SKM-1 treated with dmso at 0.1 percent for 144 hours (cell line): ENCODE data around the gene PTPN2.
A peak's percentile ranks its signal among the peaks of the same experiment; 100 is the strongest.
"Not testable (repeated sequence)": the region's sequence is repeated elsewhere in the genome, so short reads cannot be mapped to it uniquely, and the experiment has no call there.

Source experiments
- DNase-seq: peaks from one replicate; lab custom pipeline; 2025; ENCODE audit not compliant: unreplicated experiment; lab: John Stamatoyannopoulos, UW

PTPN2 gene

DNA sequence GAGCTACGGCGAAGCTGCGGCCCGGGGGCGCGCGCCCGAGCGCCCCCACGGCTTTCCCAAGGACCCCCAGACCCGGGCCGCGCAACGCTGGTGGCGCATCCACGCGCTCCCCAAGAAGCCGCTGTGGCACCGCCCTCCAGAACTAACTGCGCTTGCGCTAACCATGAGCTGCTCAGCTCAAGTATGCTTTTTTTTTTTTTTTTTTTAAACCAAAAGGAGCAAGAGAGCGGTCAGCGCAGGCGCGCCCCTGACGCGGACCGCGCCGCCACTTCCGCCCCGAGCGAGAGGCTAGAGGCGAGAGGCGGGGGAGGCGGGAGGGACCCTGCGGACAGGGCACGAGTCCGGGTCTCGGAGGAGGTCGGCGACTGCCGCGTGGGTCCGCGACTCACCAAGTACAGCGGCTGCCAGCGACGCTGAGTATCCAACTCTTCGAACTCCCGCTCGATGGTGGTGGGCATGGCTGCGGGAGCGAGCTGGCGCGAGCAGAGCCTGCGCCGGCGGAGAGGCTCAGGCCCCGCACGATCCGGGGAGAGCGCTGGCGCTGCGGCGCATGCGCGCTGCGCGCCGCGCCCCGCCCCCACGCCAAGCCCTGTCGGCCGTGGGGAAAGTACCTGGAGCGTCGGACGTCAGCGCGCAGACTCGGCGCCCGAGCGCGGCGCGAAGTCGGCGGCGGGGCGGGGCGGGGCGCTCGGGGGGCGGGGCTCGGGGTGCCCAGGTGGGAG, at the start of gene PTPN2:
TSS of gene PTPN2 (minus strand) at position 554 of the 722 bp plus-strand sequence. CDS start at position 458, 96 bp downstream.
- peak; percentile 91 for DNase-seq

DNA sequence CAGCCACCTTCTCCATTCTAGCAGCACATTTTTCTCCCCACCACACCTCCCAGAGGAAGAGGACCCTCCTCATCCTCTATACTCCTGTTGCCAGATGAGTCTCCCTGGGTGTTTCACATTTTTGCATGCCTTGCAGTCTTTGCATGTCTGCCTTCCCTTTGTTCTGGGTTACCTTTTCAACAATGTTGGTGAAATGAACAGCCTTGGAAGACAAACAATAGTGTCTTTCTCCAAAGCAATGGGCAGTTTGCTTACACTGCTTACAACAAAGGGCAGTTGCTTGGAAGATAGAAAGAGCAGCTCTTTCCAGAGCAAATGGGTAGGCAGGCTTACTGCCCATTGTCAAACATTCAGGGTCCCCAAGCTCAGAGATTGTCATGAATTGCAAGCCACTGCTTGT, 49.3 kb upstream of the PTPN2 start:
- DNase-seq: no peak

DNA sequence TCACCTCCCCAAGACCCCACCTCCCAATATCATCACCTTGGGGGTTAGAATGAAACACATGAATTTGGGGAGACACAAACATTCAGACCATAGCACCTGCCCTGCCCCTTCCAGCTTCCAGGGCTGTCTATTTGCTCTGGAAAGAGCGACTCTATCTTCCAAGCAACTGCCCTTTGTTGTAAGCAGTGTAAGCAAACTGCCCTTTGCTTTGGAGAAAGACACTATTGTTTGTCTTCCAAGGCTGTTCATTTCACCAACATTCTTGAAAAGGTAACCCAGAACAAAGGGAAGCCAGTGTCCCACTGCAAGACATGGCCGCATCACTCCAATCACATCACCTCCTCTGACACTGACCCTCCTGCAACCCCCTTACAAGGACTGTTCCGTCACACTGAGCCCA, 46.9 kb upstream of the PTPN2 start:
- no peak for DNase-seq

DNA sequence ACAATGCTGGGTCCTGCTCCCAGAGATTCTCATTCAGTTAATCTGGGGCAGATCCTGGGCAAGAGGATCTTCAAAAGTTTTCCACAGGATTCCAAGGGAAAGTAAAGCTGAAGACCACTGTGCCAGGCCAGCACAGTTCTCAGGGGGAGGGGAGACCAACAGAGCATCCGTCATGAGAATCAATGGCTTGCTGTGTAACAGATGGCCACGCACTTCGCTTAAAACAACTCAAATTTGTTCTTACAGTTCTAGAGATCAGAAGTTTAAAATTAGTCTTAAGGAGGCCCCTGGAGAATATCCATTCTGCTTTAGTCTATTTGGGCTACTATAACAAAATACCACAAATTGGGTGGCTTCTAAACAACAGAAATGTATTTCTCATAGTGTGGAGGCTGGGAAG, 46.3 kb upstream of the PTPN2 start:
- DNase-seq: no peak

DNA sequence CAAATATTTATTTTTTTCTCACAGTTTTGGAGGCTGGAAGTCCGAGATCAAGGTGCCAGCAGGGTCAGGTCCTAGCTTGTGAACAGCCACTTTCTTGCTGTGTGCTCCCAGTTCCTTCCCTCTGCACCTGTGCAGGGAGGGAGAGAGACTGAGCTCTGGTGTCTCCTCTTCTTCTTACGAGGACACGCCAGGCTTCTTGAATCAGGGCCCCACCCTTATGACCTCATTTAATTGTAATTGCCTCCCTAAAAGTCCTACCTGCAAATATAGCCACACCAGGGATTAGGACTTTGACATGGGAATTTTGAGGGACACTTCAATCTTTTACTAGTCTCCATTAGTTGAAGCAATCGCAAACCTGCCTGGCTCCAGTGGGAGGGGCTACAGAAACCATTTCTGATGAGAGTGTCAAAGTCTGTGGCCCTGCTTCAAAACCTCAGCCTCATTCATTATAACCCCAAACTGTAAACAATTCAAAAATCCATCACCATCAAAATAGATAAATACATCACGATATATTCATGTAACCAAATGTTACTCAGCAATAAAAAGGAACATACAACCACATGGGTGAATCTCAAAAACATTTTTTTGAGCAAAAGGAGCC, 45.5 kb upstream of the PTPN2 start:
- no peak for DNase-seq

DNA sequence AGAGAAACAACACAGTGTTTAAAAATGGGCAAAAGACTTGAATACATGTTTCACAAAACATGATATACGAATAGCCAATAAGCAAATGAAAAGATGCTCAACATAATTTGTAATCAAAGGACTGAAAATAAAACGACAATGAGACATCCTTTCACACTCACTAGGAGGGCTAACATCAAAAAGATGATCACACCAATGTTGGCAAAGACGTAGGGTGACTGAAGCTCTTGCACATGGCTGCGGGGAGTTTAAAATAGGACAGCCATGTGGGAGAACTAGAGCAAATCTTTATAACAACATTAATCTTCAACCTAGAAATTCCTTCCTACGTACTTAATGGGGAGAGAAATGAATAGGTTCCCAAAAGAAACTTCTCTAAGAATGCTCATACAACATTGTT, 44.6 kb upstream of the PTPN2 start:
- DNase-seq: no peak

DNA sequence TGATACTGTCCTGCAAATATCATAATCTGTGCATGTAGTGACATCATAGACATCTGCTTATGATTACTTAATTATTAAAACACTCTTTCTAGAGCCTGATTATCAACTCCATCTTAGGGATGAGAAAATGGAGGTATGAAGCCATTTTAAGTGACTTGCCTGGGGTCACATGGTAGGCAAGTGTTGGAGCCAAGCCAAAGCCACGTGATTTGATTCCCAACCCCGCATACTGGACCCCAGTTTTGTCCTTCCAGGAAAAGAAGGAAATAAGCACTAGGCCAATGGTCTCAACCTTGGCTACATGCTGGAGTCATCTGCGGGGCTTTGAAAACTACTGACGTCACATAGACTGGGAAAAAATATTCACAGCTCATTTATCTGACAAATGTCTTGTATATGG, 44.2 kb upstream of the PTPN2 start:
- DNase-seq: no peak

DNA sequence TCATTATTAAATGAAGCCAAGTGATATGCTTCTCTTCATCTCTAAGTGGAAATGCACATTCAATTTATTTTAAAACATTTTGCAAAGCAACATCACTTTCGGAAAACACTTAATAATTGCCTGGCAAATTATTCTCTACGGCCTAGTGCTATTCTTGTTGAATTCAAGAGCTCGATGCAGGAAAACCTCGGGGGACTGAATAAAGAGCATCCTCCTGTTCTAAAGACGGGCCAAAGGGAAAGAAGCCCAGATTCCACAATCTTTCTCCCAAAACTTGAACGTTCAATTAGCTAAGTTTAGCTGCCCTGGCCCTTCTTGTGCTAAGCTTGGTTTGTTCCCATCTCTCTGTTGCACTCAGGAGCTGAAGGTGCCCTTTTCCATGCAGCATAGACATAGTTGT, 40.6 kb upstream of the PTPN2 start:
- no peak for DNase-seq

DNA sequence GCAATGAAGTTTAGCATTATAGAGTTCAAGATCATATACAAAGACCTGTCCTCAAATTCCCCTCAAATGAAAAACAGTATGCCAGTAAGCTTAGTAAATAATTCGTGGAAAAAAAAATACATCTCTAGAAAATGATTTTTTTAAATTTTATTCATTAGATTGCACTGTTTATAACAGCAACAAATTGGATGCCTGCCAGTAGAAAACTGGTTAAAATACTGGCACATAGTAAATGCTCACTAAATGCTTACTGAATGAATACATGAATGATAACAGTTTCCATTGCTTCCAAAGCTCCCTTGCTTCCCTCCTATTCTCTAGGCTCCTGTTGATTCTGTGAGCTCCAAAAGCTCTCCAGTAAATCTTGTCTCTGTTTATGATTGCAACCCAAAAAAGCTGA, 38.2 kb upstream of the PTPN2 start:
- DNase-seq: no peak

DNA sequence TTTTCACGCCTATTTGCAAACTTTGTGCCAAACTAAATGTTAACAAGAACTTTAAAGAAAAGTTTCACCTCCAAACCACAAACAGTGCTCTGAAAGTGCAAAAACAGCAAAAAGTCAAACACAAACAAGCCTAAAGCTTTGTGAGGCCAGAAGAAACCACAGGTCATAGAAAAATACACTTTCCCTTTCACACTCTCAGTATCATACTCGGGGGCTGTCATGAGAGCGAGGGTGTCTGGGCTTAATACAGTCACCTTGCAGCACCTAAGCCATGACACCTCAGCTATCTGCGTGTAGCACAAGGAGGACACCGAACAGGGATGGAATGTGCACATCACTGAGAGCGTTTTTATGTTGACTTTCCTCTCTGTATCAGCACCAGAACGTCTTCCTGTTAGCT, 37.1 kb upstream of the PTPN2 start:
- DNase-seq: no peak

DNA sequence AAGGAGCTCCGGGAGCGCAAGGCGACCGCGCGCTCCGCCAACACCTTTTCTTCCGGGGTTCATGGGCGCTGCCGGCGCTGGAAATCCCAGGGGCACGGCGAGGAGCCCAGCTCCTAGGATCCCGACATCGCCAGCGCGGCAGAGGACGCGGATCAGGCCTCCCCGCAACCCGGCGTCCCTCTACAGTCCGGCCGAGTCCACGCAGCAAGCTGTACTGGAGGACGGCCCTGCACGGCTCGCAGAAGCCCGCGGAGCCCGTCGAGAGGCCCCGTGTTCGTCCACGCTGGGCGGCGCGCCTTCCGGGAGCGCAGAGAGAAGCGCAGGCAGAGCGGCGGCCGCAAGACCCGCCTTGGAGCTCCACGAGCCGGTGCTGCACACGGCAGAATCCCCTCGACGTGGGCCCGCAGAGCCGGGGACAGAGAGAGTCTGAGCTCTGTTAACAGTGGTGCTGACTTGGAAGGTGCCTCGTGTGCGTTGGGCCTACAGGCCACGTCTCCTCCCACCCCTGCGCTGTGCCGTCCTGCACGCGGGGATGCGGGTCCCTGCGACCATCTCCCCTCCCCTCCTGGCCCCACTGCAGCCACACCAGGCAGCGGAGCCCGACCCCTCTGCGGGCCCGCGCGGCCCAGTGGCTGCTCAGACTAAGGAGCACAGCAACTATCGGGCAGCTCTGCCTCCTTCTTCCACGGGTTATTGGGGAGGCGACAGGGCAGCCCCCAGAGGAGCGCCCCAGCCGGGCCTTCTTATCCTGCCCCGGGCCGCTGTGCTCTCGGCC, 28.1 kb upstream of the PTPN2 start:
- DNase-seq: no peak

DNA sequence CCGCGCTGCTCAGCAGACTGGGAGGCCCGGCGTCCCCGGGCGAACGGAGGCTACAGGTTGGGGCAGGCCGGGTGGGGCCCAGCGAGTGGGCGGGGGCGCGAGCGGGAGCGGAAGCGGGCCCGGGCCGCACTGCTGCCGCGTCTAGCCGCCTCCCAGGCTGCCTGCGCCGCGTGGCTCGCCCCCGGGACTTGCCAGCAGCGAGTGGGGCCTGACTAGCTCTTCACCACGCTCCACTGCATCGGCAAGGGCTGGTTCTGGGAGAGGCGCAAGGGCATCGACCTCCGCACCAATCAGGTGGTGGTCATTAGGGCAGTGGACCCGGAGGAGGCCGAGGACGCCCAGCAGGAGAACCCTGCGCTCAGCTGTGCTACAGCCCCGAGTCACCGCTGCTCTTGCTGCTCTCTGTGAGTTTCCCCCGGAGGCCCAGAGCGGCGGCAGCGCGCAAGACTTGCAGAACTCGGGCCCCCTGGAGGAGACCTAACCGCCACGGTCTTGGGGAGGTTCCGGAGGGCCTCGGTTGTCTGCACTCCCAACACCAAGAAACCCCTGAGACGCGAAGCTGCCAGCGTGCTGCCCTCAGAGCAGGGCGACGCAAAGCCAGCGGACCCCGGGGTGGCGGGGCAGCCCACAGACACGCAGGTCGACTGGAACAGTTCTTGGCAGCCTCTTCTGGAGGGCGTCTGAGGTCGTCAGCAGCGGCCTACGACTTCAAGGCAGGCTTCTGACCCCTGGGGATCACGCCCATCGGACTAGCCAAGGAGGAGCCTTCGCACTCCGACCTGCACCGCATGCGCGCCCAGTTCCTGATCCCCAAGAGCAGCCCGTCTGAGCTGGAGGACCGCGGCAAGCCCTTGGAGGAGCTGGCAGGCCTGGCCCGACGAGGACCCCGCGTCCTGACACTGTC, 27.2 kb upstream of the PTPN2 start:
- no peak for DNase-seq

DNA sequence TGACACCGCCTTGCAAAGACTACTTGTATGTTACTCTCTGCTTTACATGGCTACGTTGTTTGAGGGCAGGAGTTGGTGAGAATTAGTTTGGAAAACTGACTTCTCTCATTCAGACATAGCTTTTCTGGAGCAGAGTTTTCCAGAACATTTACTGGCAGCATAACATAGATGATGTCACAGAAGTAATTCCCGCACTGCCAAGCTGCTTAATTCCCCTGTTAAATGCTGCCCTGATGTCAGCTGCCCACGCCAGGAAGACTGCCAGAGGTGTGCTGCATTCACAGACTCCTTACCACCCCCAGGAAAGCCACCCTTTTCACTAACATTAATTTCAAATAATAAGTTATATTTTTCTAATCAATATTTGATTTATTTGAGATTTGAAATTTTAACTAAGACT, 24.7 kb upstream of the PTPN2 start:
- no peak for DNase-seq

DNA sequence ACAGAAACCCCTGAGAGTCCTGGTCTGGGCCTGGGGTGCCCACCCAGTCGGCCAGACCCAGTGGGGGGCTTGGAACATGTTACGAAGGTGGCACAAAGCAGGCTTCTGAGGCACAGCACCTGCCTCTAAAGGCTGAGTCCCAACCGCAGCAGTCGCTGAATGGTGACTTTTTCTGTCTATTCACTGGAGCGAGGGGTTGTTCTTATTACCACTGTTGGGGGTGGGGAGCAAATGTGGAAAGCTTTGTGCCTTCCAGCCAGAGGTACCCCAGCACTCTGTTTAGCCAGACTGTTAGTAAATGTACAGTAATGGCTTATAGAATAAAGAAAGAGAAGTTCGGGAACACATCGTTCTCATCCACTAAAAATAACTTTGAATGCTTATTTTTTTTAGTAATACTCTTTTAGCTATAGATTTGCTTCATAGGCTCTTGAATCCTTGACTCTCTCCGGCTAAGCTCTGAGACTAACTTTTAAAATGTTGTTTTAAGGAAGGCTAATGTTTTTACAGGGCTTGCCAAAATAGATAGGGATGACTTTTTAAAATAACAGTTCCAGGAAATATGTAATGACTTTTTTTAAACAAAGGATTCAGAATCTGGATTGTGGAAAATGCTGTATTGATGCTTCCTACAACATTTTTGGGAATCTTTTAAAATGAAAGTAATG, 23.4 kb upstream of the PTPN2 start:
- no peak for DNase-seq

DNA sequence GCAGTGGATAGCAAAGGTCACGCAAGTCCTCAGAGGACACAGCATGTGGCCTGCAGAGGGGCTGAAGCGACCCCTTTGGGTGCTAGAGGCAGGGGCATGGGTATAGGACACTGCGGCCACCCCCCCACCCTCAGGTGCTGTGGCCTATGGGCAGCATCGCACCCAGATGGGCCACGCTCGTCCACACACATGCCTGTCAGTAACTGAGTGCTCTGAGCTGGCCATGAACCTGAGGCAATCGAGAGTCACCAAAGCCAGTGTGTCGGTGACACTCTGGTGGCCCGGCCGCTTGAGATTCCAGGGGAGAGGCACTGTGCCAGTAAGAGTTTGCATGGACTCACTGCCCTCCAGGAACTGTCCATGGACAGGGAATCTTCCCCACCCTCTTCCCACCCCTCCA, 22.7 kb upstream of the PTPN2 start:
- DNase-seq: no peak

DNA sequence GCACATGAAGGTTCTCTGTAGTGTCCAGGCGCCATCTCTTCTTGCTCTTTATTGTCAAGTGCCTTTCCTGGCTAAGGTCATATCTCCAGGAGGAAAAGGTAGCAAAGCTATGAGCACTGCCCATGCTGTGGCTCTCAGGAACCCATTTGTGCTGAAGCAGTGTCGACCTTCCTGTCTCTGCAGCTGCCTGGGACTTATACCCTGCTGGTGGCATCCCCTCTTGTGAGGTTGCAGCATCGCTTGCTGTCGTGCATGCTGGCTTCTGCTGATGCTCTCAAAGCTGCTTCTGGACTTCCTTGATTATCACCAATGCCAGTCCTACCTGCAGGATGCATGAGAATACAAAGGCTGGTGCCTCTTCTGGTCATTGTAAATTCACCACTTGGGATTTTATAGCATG, 22.1 kb upstream of the PTPN2 start:
- DNase-seq: no peak

DNA sequence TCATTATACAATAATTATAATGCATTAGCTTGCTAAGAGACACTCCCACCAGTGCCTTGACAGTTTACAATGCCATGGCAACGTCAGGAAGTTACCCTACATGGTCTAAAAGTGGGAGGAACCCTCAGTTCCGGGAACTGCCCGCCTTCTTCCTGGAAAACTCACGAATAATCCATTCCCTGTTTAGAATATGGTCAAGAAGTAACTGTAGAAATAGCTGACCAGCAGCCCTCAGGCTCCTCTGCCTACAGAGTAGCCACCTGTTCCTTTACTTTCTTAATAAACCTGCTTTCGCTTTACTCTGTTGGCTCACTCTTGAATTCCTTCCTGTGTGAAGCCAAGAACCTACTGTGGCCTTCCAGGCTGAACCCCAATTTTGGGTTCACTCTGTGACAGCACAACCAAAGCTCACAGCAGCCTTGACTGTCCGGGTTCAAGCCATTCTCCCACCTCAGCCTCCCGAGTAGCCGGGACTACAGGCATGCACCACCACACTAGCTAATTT, 20.0 kb upstream of the PTPN2 start:
- DNase-seq: no peak

DNA sequence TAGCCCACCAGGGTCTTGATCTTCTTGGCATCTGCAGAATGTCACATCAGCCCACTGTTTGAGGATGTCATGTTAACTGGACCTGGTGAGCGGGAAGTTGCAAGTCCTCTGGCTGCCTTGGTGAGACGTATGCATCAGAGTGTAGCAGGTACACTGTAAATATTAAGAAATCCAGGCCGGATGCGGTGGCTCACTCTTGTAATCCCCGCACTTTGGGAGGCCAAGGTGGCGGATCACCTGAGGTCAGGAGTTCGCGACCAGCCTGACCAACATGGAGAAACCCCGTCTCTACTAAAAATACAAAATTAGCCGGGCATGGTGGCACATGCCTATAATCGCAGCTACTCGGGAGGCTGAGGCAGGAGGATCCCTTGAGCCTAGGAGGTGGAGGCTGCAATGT, 17.2 kb upstream of the PTPN2 start:
- DNase-seq: not testable (repeated sequence)

DNA sequence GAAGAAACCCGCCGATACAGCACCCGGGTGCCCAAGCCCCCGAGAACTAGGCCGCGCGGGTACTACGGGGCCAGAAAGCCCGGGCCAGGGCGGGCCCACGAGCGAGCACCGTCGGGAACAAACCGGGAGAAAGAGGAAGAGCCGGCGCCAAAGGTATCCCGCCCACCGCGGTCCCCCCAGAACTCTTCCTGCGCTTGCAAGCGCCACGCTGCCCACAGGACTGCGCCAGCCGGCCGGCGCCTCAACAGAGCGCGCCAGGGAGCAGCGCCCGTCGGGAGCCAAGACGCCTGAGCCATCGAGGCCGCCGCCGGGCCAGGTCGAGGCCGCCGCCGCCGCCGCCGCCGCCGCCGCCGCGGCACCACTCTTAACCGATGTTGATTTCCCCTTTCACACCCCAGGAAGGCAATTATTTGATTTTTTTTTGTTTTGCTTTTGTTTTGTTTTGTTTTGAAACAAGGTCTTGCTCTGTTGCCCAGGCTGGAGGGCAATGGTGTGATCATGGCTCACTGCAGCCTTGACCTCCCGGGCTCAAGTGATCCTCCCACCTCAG, 12.8 kb upstream of the PTPN2 start:
- not testable (repeated sequence) for DNase-seq

DNA sequence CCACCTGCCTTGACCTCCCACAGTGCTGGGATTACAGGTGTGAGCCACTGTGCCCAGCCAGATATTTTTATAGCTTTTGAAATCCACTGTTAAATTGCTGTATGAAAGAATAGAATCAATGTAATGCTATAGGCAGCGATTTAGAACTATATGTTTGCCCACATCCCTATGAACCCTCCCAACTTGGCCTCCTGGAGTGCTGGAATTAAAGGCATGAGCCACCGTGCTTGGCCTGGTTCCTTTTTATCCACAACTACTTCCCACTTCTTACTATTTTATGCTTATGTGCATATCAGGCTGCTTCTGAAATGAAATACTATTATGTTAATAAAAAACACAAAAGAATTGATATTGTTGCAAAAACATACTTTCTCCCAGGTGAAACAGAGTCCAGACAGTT, 11.6 kb upstream of the PTPN2 start:
- no peak for DNase-seq
